Upper lobe of left lung (tissue), 4 donors: Measurements from ENCODE around the gene MTSS2.

ENCODE experiments used
- EP300 ChIP-seq, 4 donors: sonication (generic); formaldehyde crosslinking; IDR thresholded peaks; one replicate each; pipeline ENCODE4 v1.5.1; 2017; ENCODE audit warnings: antibody characterized with exemption in 4 of 4, control low read depth in 2 of 4
- POLR2A ChIP-seq, 4 donors: fragments of 450-650 bp; IDR thresholded peaks; one replicate each; pipeline ENCODE4 v1.5.1; 2016 to 2017; ENCODE audit warnings: antibody characterized with exemption in 4 of 4, mild to moderate bottlenecking in 2 of 4
- POLR2AphosphoS5 ChIP-seq, 2 donors: sonication (generic); formaldehyde crosslinking; IDR thresholded peaks; one replicate each; pipeline ENCODE4 v1.5.1; 2017; ENCODE audit warnings: antibody characterized with exemption in 2 of 2
- TF ChIP-seq, protein P1 (sequence below), 6 experiments: fragments of 450-650 bp in 4 of 6; fragments of 200-600 bp in 2 of 6; sonication (generic) in 2 of 6; IDR thresholded peaks; one replicate each; pipeline ENCODE4 v1.5.1; 2016 to 2019; ENCODE audit warnings: antibody characterized with exemption in 6 of 6

- no peak for TF ChIP-seq POLR2A (IDR thresholded peaks at IDR 0.05)
- TF ChIP-seq, protein P1, sequence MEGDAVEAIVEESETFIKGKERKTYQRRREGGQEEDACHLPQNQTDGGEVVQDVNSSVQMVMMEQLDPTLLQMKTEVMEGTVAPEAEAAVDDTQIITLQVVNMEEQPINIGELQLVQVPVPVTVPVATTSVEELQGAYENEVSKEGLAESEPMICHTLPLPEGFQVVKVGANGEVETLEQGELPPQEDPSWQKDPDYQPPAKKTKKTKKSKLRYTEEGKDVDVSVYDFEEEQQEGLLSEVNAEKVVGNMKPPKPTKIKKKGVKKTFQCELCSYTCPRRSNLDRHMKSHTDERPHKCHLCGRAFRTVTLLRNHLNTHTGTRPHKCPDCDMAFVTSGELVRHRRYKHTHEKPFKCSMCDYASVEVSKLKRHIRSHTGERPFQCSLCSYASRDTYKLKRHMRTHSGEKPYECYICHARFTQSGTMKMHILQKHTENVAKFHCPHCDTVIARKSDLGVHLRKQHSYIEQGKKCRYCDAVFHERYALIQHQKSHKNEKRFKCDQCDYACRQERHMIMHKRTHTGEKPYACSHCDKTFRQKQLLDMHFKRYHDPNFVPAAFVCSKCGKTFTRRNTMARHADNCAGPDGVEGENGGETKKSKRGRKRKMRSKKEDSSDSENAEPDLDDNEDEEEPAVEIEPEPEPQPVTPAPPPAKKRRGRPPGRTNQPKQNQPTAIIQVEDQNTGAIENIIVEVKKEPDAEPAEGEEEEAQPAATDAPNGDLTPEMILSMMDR (IDR thresholded peaks at IDR 0.05): no peak
- TF ChIP-seq EP300 (IDR thresholded peaks at IDR 0.05): no peak
- TF ChIP-seq POLR2AphosphoS5 (IDR thresholded peaks at IDR 0.05): no peak
Observed at GRCh38 chr16:70701998-70702397, 16.1 kb upstream of the MTSS2 start.
